Keratinocyte (primary cell): Measurements from ENCODE around the gene ID2. TPM values are rescaled to one million over a fixed set of nuclear protein-coding genes. Genes with fewer than 3 reads are reported as not detected.

Experiments
- DNase-seq: peaks from one replicate; pipeline ENCODE4 v3.0.0-alpha.2; 2011; ENCODE audit warnings: low read depth, missing footprints, low spot score
- FAIRE-seq: peaks from 2 replicates; lab custom pipeline; 2011; peaks lifted over from hg19 to GRCh38; lab: Jason Lieb, UNC
- H2AFZ ChIP-seq: 2 replicates; pipeline ENCODE4 v1.6.0; 2012; ENCODE audit warnings: low read length, control low read depth, inconsistent platforms; ENCODE audit not compliant: control insufficient read depth
- H3K27ac ChIP-seq: 2 replicates; pipeline ENCODE4 v1.5.1; 2011; ENCODE audit warnings: low read length; ENCODE audit not compliant: control insufficient read depth, insufficient read depth
- H3K27me3 ChIP-seq: 3 replicates; pipeline ENCODE4 v1.6.0; 2011; ENCODE audit warnings: low read length; ENCODE audit not compliant: control insufficient read depth, insufficient read depth; ENCODE audit errors: extremely low read depth
- H3K36me3 ChIP-seq, 2 experiments: 2 replicates in 1 of 2; 3 replicates in 1 of 2; pipeline ENCODE4 v1.5.1; 2011; ENCODE audit warnings: low read length in 2 of 2, mild to moderate bottlenecking in 1 of 2; ENCODE audit not compliant: control insufficient read depth in 2 of 2, insufficient read depth in 2 of 2; ENCODE audit errors: extremely low read depth in 1 of 2
- H3K4me1 ChIP-seq: 3 replicates; pipeline ENCODE4 v1.5.1; 2011; ENCODE audit warnings: low read length; ENCODE audit not compliant: control insufficient read depth, insufficient read depth; ENCODE audit errors: extremely low read depth
- H3K4me2 ChIP-seq: 3 replicates; pipeline ENCODE4 v1.6.0; 2011; ENCODE audit warnings: low read depth, low read length; ENCODE audit not compliant: control insufficient read depth, insufficient read depth; ENCODE audit errors: extremely low read depth
- H3K4me3 ChIP-seq, 3 experiments: fragments of 200-600 bp in 1 of 3; sonication (generic) in 1 of 3; 2 replicates in 2 of 3; 3 replicates in 1 of 3; pipeline ENCODE4 v1.5.1; 2011 to 2016; ENCODE audit warnings: low read length in 3 of 3, mild to moderate bottlenecking in 3 of 3, control low read depth in 2 of 3, inconsistent platforms in 1 of 3, low read depth in 1 of 3, mixed read lengths in 1 of 3, mixed run types in 1 of 3, moderate library complexity in 1 of 3; ENCODE audit not compliant: control insufficient read depth in 2 of 3, insufficient read depth in 2 of 3; ENCODE audit errors: extremely low read depth in 1 of 3
- H3K79me2 ChIP-seq: 2 replicates; pipeline ENCODE4 v1.6.0; 2012; ENCODE audit warnings: low read length; ENCODE audit not compliant: control insufficient read depth, insufficient read depth
- H3K9ac ChIP-seq: 3 replicates; pipeline ENCODE4 v1.6.0; 2011; ENCODE audit warnings: low read length; ENCODE audit not compliant: control insufficient read depth, insufficient read depth; ENCODE audit errors: extremely low read depth
- H3K9me1 ChIP-seq: 3 replicates; pipeline ENCODE4 v1.6.0; 2011; ENCODE audit warnings: low read length; ENCODE audit not compliant: control insufficient read depth, insufficient read depth; ENCODE audit errors: extremely low read depth
- H3K9me3 ChIP-seq: 2 replicates; pipeline ENCODE4 v1.5.1; 2012; ENCODE audit warnings: low read depth, low read length; ENCODE audit not compliant: control insufficient read depth
- H4K20me1 ChIP-seq: 3 replicates; pipeline ENCODE4 v1.6.0; 2011; ENCODE audit warnings: low read length; ENCODE audit not compliant: control insufficient read depth, insufficient read depth; ENCODE audit errors: extremely low read depth
- EZH2 ChIP-seq: IDR thresholded peaks from one replicate; pipeline ENCODE4 v1.6.1; 2012; ENCODE audit warnings: inconsistent platforms, mild to moderate bottlenecking, low read length, moderate library complexity
- dilution Hi-C: fragments of 300-500 bp; cut with MboI; formaldehyde crosslinking; loops from one replicate; pipeline ENCODE4 v1.7.0; 2020; ENCODE audit warnings: low sequenced_read_pairs; ENCODE audit not compliant: extremely low pct_ligation_motif_present
- polyA plus RNA-seq, 5 experiments: library from polyadenylated mRNA; depleted of rRNA in 3 of 5; stranded (reverse) in 3 of 5; stranded (forward) in 1 of 5; unstranded in 1 of 5; fragments of >200 nt; gene quantifications; 1 replicate in 1 of 5; 2 replicates in 3 of 5; 3 replicates in 1 of 5; pipeline versions ENCODE4 v1.2.1 to v1.2.3, GENCODE V29; 2011 to 2012; ENCODE audit warnings: missing spikeins in 2 of 5, low read depth in 1 of 5, low replicate concordance in 1 of 5
- TF ChIP-seq, protein P1 (sequence below), 3 experiments: IDR thresholded peaks in 1 of 3; conservative IDR thresholded peaks in 1 of 3; optimal IDR thresholded peaks in 1 of 3; 2 replicates in 2 of 3; 3 replicates in 1 of 3; pipeline versions ENCODE3 to v1.5.1; 2011; ENCODE audit warnings: low read length in 3 of 3, mild to moderate bottlenecking in 3 of 3, moderate library complexity in 2 of 3, control low read depth in 1 of 3, inconsistent platforms in 1 of 3; ENCODE audit not compliant: insufficient read depth in 2 of 3; ENCODE audit errors: extremely low read depth in 1 of 3

ID2 gene
- polyA plus RNA-seq, 1 donor (not counting 4 experiments of a cell fraction or from before 2014, with no cell fraction given): 6.3 TPM

DNA sequence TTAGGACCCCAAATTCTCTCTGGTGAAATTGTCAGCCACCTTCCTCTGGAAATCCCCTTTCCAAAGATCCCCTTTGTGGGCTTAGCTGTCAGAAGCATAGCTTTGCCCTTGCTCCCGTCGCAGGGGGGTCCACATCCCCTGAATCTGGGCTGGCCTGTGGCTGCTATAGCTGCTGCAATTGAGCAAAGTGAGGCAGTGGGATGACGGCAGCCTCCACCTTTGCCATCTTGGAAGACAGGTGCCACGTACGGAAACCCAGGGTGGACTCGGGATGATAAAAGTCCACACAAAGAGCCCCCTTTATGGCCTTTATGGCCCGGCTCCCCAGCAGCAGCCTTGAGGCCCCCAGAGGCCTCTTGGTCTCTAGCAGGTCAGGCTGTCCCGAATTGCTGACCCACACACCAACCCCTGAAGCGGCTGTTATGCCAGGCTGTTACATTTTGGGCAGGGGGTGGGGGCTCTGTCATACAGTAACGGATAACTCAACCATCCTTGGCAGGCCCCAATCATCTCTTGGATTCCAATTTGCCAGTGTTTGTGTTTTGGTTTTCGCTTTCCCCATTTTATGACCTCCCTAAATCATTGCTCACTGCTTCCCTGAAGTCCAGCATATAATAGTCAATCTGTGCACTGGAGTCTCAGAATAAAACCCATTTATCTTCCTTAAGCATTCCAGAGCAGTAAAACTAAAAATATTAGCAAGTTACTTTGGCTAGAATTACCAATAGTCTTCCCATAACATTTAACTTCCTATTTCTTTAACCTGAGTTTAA is 33.2 kb upstream of the ID2 start:
- no peaks in the 10 kb centered on the region for H3K9me1 ChIP-seq
- H4K20me1 ChIP-seq: no peaks in the 10 kb centered on the region
- no peaks in the 10 kb centered on the region for H3K27me3 ChIP-seq
- no peak overlapping the region for H3K4me3 ChIP-seq
- no peaks in the 10 kb centered on the region for H3K4me1 ChIP-seq
- no peak for DNase-seq
- no peak overlapping the region for H3K4me2 ChIP-seq
- H2AFZ ChIP-seq: no peak overlapping the region
- TF ChIP-seq EZH2: no peak
- TF ChIP-seq, protein P1, sequence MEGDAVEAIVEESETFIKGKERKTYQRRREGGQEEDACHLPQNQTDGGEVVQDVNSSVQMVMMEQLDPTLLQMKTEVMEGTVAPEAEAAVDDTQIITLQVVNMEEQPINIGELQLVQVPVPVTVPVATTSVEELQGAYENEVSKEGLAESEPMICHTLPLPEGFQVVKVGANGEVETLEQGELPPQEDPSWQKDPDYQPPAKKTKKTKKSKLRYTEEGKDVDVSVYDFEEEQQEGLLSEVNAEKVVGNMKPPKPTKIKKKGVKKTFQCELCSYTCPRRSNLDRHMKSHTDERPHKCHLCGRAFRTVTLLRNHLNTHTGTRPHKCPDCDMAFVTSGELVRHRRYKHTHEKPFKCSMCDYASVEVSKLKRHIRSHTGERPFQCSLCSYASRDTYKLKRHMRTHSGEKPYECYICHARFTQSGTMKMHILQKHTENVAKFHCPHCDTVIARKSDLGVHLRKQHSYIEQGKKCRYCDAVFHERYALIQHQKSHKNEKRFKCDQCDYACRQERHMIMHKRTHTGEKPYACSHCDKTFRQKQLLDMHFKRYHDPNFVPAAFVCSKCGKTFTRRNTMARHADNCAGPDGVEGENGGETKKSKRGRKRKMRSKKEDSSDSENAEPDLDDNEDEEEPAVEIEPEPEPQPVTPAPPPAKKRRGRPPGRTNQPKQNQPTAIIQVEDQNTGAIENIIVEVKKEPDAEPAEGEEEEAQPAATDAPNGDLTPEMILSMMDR (optimal IDR thresholded peaks at IDR 0.05 in 1 of 3, IDR thresholded peaks at IDR 0.05 in 1 of 3, conservative IDR thresholded peaks at IDR 0.05 in 1 of 3; ENCODE audit: extremely low read depth in 1 of 3, insufficient read depth in 2 of 3, low read length in 3 of 3): no peak
- H3K9me3 ChIP-seq: no peaks in the 10 kb centered on the region
- no peak for FAIRE-seq
- no peak overlapping the region for H3K9ac ChIP-seq
- no peaks in the 10 kb centered on the region for H3K79me2 ChIP-seq
- no peaks in the 10 kb centered on the region for H3K36me3 ChIP-seq
- no peak overlapping the region for H3K27ac ChIP-seq
- dilution Hi-C loops: no loop called here

- Histone ChIP-seq H3K9ac (no peak overlapping the region), H3K4me1 (no peaks in the 10 kb centered on the region), H3K36me3 (no peaks in the 10 kb centered on the region), H3K9me3 (no peaks in the 10 kb centered on the region), H3K4me3 (no peak overlapping the region), H3K79me2 (no peaks in the 10 kb centered on the region), H3K27me3 (no peaks in the 10 kb centered on the region), H4K20me1 (no peaks in the 10 kb centered on the region), H2AFZ (no peak overlapping the region), H3K27ac (no peak overlapping the region), H3K4me2 (no peak overlapping the region), H3K9me1 (no peaks in the 10 kb centered on the region)
- dilution Hi-C loops: no loop called here
- no peak for TF ChIP-seq EZH2
- TF ChIP-seq, protein P1 (optimal IDR thresholded peaks at IDR 0.05 in 1 of 3, IDR thresholded peaks at IDR 0.05 in 1 of 3, conservative IDR thresholded peaks at IDR 0.05 in 1 of 3; ENCODE audit: extremely low read depth in 1 of 3, insufficient read depth in 2 of 3, low read length in 3 of 3): no peak
- DNase-seq: no peak
- FAIRE-seq: no peak
These were observed 32.1 kb upstream of the ID2 start for GRCh38 chr2:8649718-8650117.
